HepG2 (cell line): ENCODE results near the gene NOTUM. TPM values are rescaled to one million over a fixed set of nuclear protein-coding genes. Genes with fewer than 3 reads are reported as not detected.

Source experiments
- KDM2A ChIP-seq: sonication (generic); formaldehyde crosslinking; IDR thresholded peaks from 2 replicates; pipeline ENCODE4 v1.4.0; 2020; ENCODE audit warnings: low read depth, missing genetic modification reagents, borderline replicate concordance
- KLF6 ChIP-seq: IDR thresholded peaks from 2 replicates; pipeline ENCODE4 v1.8.0; 2016; ENCODE audit warnings: missing biosample characterization, missing genetic modification reagents
- RXRA ChIP-seq: sonication (generic); formaldehyde crosslinking; IDR thresholded peaks from 2 replicates; pipeline ENCODE4 v1.5.1; 2020; ENCODE audit warnings: missing genetic modification reagents
- ZBTB4 ChIP-seq: sonication (generic); formaldehyde crosslinking; IDR thresholded peaks from 2 replicates; pipeline ENCODE4 v1.4.0; 2020; ENCODE audit warnings: missing genetic modification reagents, mild to moderate bottlenecking, borderline replicate concordance
- ZFP41 ChIP-seq: sonication (generic); formaldehyde crosslinking; IDR thresholded peaks from 2 replicates; pipeline ENCODE4 v1.4.0; 2020; ENCODE audit warnings: mild to moderate bottlenecking, missing genetic modification reagents, borderline replicate concordance
- ZNF407 ChIP-seq: sonication (generic); formaldehyde crosslinking; IDR thresholded peaks from one replicate; pipeline ENCODE4 v1.5.1; 2020; ENCODE audit warnings: mild to moderate bottlenecking, missing genetic modification reagents; ENCODE audit errors: not compliant biosample characterization
- ZNF614 ChIP-seq: IDR thresholded peaks from 2 replicates; pipeline ENCODE4 v1.6.1; 2018; ENCODE audit warnings: missing biosample characterization, missing genetic modification reagents, inconsistent platforms, borderline replicate concordance
- ZNF687 ChIP-seq: sonication (generic); formaldehyde crosslinking; IDR thresholded peaks from 2 replicates; pipeline ENCODE4 v1.5.1; 2020; ENCODE audit warnings: mild to moderate bottlenecking, missing genetic modification reagents, moderate library complexity
- polyA plus RNA-seq, 8 experiments: library from polyadenylated mRNA; depleted of rRNA in 3 of 8; stranded (reverse) in 7 of 8; unstranded in 1 of 8; fragments of >200 nt; fragmentation: Illumina TruSeq in 4 of 8; extraction: Trizol in 4 of 8; gene quantifications; 2 replicates each; pipeline versions ENCODE4 v1.2.1 to v1.2.3, GENCODE V29; 2011 to 2016; ENCODE audit warnings: low read depth in 4 of 8, missing spikeins in 1 of 8, mixed read lengths in 1 of 8; ENCODE audit not compliant: insufficient read depth in 1 of 8
- total RNA-seq, 5 experiments: library from RNA; depleted of rRNA; stranded (reverse); fragments of >200 nt; fragmentation: Illumina TruSeq; extraction: Trizol; gene quantifications; 2 replicates each; pipeline ENCODE4 v1.2.3, GENCODE V29; 2016; ENCODE audit warnings: low read depth in 1 of 5
- TF ChIP-seq, protein P1 (sequence below): sonication (generic); formaldehyde crosslinking; IDR thresholded peaks from 2 replicates; pipeline ENCODE4 v1.5.0; 2020; ENCODE audit warnings: mild to moderate bottlenecking, missing genetic modification reagents

NOTUM gene
- total and polyA plus RNA-seq, 2 of the 13 experiments (the other 11 are each of a cell fraction or from before 2014, with no cell fraction given), result 150 to 160 TPM

GRCh38 chr17:81996757-81997441 lies 35.9 kb upstream of the NOTUM start (continued):
- peak; percentile 97 for TF ChIP-seq ZNF687 (CRISPR knock-in tag)
- peak; percentile 94 for TF ChIP-seq ZBTB4 (CRISPR knock-in tag)
- TF ChIP-seq, protein P1, sequence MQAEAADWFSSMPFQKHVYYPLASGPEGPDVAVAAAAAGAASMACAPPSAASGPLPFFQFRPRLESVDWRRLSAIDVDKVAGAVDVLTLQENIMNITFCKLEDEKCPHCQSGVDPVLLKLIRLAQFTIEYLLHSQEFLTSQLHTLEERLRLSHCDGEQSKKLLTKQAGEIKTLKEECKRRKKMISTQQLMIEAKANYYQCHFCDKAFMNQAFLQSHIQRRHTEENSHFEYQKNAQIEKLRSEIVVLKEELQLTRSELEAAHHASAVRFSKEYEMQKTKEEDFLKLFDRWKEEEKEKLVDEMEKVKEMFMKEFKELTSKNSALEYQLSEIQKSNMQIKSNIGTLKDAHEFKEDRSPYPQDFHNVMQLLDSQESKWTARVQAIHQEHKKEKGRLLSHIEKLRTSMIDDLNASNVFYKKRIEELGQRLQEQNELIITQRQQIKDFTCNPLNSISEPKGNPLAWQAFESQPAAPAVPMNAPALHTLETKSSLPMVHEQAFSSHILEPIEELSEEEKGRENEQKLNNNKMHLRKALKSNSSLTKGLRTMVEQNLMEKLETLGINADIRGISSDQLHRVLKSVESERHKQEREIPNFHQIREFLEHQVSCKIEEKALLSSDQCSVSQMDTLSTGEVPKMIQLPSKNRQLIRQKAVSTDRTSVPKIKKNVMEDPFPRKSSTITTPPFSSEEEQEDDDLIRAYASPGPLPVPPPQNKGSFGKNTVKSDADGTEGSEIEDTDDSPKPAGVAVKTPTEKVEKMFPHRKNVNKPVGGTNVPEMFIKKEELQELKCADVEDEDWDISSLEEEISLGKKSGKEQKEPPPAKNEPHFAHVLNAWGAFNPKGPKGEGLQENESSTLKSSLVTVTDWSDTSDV, result no peak
- TF ChIP-seq ZNF407 (CRISPR knock-in tag), result no peak
- no peak for TF ChIP-seq KLF6
- 0 out of 2 replicates have a peak, but pooled peaks have one; percentile 6 for TF ChIP-seq ZFP41 (CRISPR knock-in tag)
- 0 out of 2 replicates have a peak, but pooled peaks have one; percentile 34 for TF ChIP-seq KDM2A (CRISPR knock-in tag)
- peak; percentile 24 for TF ChIP-seq RXRA
- no peak for TF ChIP-seq ZNF614
